HEK293 (cell line): ENCODE measurements around the gene HAO2.

Experiments
- KLF8 ChIP-seq: fragments of 450-650 bp; formaldehyde crosslinking; IDR thresholded peaks from 2 replicates; pipeline ENCODE4 v1.5.1; 2016; ENCODE audit warnings: missing biosample characterization, missing genetic modification characterization
- ZNF175 ChIP-seq: fragments of 450-650 bp; formaldehyde crosslinking; IDR thresholded peaks from 2 replicates; pipeline ENCODE4 v1.5.1; 2016; ENCODE audit warnings: missing biosample characterization, missing genetic modification characterization

DNA sequence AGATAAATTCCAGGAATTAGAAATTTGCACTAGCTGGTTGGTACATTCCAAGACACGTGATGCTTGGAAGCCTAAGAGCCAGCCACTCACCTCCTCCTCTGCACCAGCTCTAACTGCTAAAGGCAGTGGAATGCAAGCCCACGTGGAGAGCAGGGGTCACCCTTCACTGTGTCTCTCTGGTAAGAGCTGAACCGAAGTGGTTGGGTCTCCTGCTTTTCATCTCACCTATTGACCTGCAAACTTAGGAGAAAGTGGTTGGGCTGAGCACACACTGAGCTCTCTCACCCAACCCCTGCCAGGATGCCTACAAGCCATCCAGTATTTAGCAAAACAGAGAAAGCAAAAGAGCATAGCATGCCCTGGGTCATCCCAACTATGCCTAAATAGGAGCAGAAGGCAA lies 19.3 kb downstream of the HAO2 start:
- TF ChIP-seq ZNF175 (no peak), KLF8 (tag by site-specific recombination) (no peak)
